Mesenchymal stem cell (in vitro differentiated cells and primary cell): ENCODE measurements around the gene OBP2A.

Experiments used
- DNase-seq: peaks from one replicate; pipeline ENCODE4 v3.0.0-alpha.2; 2013
- H2AFZ ChIP-seq: one replicate; pipeline ENCODE4 v1.6.1; 2013; ENCODE audit warnings: low read depth, mild to moderate bottlenecking, control low read depth, inconsistent platforms, low read length, moderate library complexity
- H2AK5ac ChIP-seq: 2 replicates; pipeline ENCODE4 v1.6.1; 2013; ENCODE audit warnings: low read length, moderate library complexity, mild to moderate bottlenecking, inconsistent platforms; ENCODE audit not compliant: severe bottlenecking
- H2BK120ac ChIP-seq: one replicate; pipeline ENCODE4 v1.6.1; 2013; ENCODE audit warnings: low read depth, mild to moderate bottlenecking, inconsistent platforms, low read length, moderate library complexity
- H2BK12ac ChIP-seq, 2 experiments: one replicate each; pipeline ENCODE4 v1.6.1; 2013; ENCODE audit warnings: inconsistent platforms in 2 of 2, low read length in 2 of 2, mild to moderate bottlenecking in 2 of 2, moderate library complexity in 2 of 2, control low read depth in 1 of 2
- H2BK15ac ChIP-seq: one replicate; pipeline ENCODE4 v1.6.1; 2013; ENCODE audit warnings: mild to moderate bottlenecking, low read depth, inconsistent platforms; ENCODE audit not compliant: poor library complexity, severe bottlenecking
- H2BK5ac ChIP-seq: 2 replicates; pipeline ENCODE4 v1.6.1; 2013; ENCODE audit warnings: low read depth, mild to moderate bottlenecking, low read length, control low read depth, inconsistent platforms; ENCODE audit not compliant: poor library complexity, severe bottlenecking
- H3K14ac ChIP-seq, 2 experiments: one replicate each; pipeline ENCODE4 v1.6.1; 2013; ENCODE audit warnings: inconsistent platforms in 2 of 2, low read length in 2 of 2, control low read depth in 1 of 2, mild to moderate bottlenecking in 1 of 2, moderate library complexity in 1 of 2
- H3K18ac ChIP-seq, 2 experiments: one replicate each; pipeline ENCODE4 v1.6.1; 2013; ENCODE audit warnings: inconsistent platforms in 2 of 2, low read length in 2 of 2, control low read depth in 1 of 2, low read depth in 1 of 2, mild to moderate bottlenecking in 1 of 2
- H3K23ac ChIP-seq, 2 experiments: one replicate each; pipeline ENCODE4 v1.6.1; 2013; ENCODE audit warnings: inconsistent platforms in 2 of 2, low read length in 2 of 2, mild to moderate bottlenecking in 2 of 2, moderate library complexity in 2 of 2, control low read depth in 1 of 2
- H3K27ac ChIP-seq: 2 replicates; pipeline ENCODE4 v1.5.1; 2013; ENCODE audit warnings: mild to moderate bottlenecking, moderate library complexity, low read length, control low read depth, inconsistent platforms; ENCODE audit not compliant: poor library complexity, severe bottlenecking
- H3K27me3 ChIP-seq, 2 experiments: 2 replicates each; pipeline versions ENCODE4 v1.6.1 to v1.7.0; 2013; ENCODE audit warnings: low read length in 2 of 2, mild to moderate bottlenecking in 2 of 2, moderate library complexity in 2 of 2, control low read depth in 1 of 2, inconsistent platforms in 1 of 2; ENCODE audit not compliant: control insufficient read depth in 1 of 2, insufficient read depth in 1 of 2
- H3K36me3 ChIP-seq, 2 experiments: 2 replicates each; pipeline versions ENCODE4 v1.6.1 to v1.7.0; 2013; ENCODE audit warnings: low read length in 2 of 2, control low read depth in 1 of 2, inconsistent platforms in 1 of 2, low read depth in 1 of 2, mild to moderate bottlenecking in 1 of 2; ENCODE audit not compliant: insufficient read depth in 2 of 2, control insufficient read depth in 1 of 2
- H3K4ac ChIP-seq, 2 experiments: one replicate each; pipeline ENCODE4 v1.6.1; 2013; ENCODE audit warnings: inconsistent platforms in 2 of 2, low read length in 2 of 2, mild to moderate bottlenecking in 2 of 2, moderate library complexity in 2 of 2, control low read depth in 1 of 2, low read depth in 1 of 2
- H3K4me1 ChIP-seq: 2 replicates; pipeline ENCODE4 v1.6.1; 2013; ENCODE audit warnings: low read depth, low read length, control low read depth; ENCODE audit not compliant: control insufficient read depth, insufficient read depth
- H3K4me2 ChIP-seq: 2 replicates; pipeline ENCODE4 v1.6.1; 2013; ENCODE audit warnings: low read length, mild to moderate bottlenecking, inconsistent platforms; ENCODE audit not compliant: poor library complexity, severe bottlenecking
- H3K4me3 ChIP-seq, 2 experiments: 2 replicates each; pipeline versions ENCODE4 v1.5.1 to v1.7.0; 2013; ENCODE audit warnings: low read length in 2 of 2, mild to moderate bottlenecking in 2 of 2, control low read depth in 1 of 2, low read depth in 1 of 2; ENCODE audit not compliant: insufficient read depth in 1 of 2
- H3K79me1 ChIP-seq: replicated peaks from 2 replicates; pipeline ENCODE4 v1.6.1; 2013; ENCODE audit warnings: mild to moderate bottlenecking, control low read depth, low read length, inconsistent platforms; ENCODE audit not compliant: poor library complexity, severe bottlenecking
- H3K9ac ChIP-seq: 2 replicates; pipeline ENCODE4 v1.7.0; 2013; ENCODE audit warnings: mild to moderate bottlenecking, low read length, moderate library complexity
- H3K9me3 ChIP-seq: 2 replicates; pipeline ENCODE4 v1.7.0; 2013; ENCODE audit warnings: mild to moderate bottlenecking, low read length; ENCODE audit not compliant: control insufficient read depth
- H4K8ac ChIP-seq: one replicate; pipeline ENCODE4 v1.6.1; 2013; ENCODE audit warnings: inconsistent platforms, mild to moderate bottlenecking, low read length, moderate library complexity
- H4K91ac ChIP-seq: one replicate; pipeline ENCODE4 v1.6.1; 2013; ENCODE audit warnings: mild to moderate bottlenecking, low read length, inconsistent platforms
- WGBS: methylation state at CpG from one replicate; pipeline ENCODE4 v1.1.7; 2013; ENCODE audit warnings: mixed read lengths; 5-methylcytosine and 5-hydroxymethylcytosine counted together

OBP2A gene

GRCh38 chr9:135500071-135500524 is 45.8 kb upstream of the OBP2A start:
- H2BK15ac ChIP-seq = peak overlapping the region; percentile 74
- peak overlapping the region; percentile 80 for H4K91ac ChIP-seq
- peak overlapping the region in 1 of 2 experiments; percentile 51 for H2BK12ac ChIP-seq
- peak overlapping the region in 1 of 2 experiments; percentile 6 for H3K4ac ChIP-seq
- H3K9ac ChIP-seq = peak overlapping the region; percentile 93
- no peak overlapping the region for H3K23ac ChIP-seq
- H3K79me1 ChIP-seq = peaks cover 31% of the 10 kb centered on the region
- peaks cover 27 to 36% of the 10 kb centered on the region in 2 experiments for H3K36me3 ChIP-seq
- H2BK120ac ChIP-seq = peak overlapping the region; percentile 92
- no peak overlapping the region for H2AK5ac ChIP-seq
- H3K4me3 ChIP-seq = peak overlapping the region; percentile 82 to 96
- peak overlapping the region; percentile 82 to 88 for H3K18ac ChIP-seq
- no peaks in the 10 kb centered on the region for H3K9me3 ChIP-seq
- H4K8ac ChIP-seq = peak overlapping the region; percentile 73
- H3K14ac ChIP-seq = peak overlapping the region in 1 of 2 experiments; percentile 68
- peak overlapping the region; percentile 92 for H2AFZ ChIP-seq
- no peak overlapping the region for H2BK5ac ChIP-seq
- peak overlapping the region; percentile 100 for H3K4me2 ChIP-seq
- H3K4me1 ChIP-seq = peaks cover 29% of the 10 kb centered on the region
- WGBS = 0% methylated on average over 27 of the region's 29 CpGs
- no peaks in the 10 kb centered on the region for H3K27me3 ChIP-seq
- no peak for DNase-seq
- no peak overlapping the region for H3K27ac ChIP-seq

DNA sequence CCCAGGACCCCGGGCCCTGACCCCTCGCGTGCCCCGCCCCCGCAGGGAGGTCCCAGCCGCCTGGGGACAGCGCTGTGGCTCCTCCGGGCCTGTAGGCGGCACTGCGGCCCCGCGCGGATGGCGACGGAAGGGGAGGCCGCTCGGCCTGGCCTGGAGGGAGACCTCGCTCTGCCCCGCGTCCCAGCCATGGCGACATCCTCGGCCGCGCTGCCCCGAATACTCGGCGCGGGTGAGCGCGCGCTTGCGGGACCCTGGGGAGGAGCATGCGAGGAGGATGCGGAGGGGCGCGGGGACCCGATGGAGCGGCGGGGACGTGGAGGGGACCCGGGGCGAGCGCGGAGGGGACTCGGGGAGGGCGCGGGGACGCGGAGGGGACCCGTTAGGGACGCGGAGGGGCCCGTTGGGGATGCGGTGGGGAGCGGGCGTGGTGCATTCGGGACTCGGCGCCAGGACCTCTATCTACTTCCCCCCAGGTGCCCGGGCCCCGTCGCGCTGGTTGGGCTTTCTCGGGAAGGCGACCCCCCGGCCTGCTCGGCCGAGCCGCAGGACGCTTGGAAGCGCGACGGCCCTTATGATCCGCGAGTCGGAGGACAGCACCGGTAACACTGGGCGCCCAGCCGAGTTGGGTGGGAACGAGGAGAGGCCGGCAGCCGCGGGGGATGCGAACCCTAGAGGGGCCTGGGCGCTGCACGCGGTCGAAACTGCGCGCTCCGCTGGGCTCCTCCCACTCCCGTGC is 45.2 kb upstream of the OBP2A start, which contains the start of gene MRPS2:
MRPS2 (plus strand) TSS at position 158 of the 736 bp plus-strand sequence; CDS start at position 187, 29 bp downstream.
- Histone ChIP-seq H3K4me1 (peaks cover 33% of the 10 kb centered on the region), H4K91ac (peak within 1 kb of the TSS; percentile 80), H3K4ac (peak within 1 kb of the TSS; percentile 31 to 60), H3K36me3 (peaks cover 31 to 42% of the 10 kb centered on the region in 2 experiments), H3K27ac (no peak within 1 kb of the TSS), H3K27me3 (no peaks in the 10 kb centered on the region), H3K14ac (peak within 1 kb of the TSS in 1 of 2 experiments; percentile 75), H3K4me2 (peak within 1 kb of the TSS; percentile 100), H3K18ac (peak within 1 kb of the TSS; percentile 82 to 88), H2BK15ac (peak within 1 kb of the TSS; percentile 74), H3K79me1 (peaks cover 37% of the 10 kb centered on the region), H3K23ac (peak within 1 kb of the TSS in 1 of 2 experiments; percentile 14), H3K9ac (peak within 1 kb of the TSS; percentile 93), H2BK120ac (peak within 1 kb of the TSS; percentile 92), H2BK5ac (no peak within 1 kb of the TSS), H2BK12ac (peak within 1 kb of the TSS in 1 of 2 experiments; percentile 51), H4K8ac (peak within 1 kb of the TSS; percentile 97), H2AK5ac (no peak within 1 kb of the TSS), H3K9me3 (no peaks in the 10 kb centered on the region), H3K4me3 (peak within 1 kb of the TSS; percentile 82 to 96), H2AFZ (peak within 1 kb of the TSS; percentile 92)
- WGBS = under 1% methylated on average over 56 of the region's 92 CpGs
- peak; percentile 91 for DNase-seq

- Histone ChIP-seq H2BK120ac (no peak overlapping the region), H3K23ac (peak overlapping the region in 1 of 2 experiments; percentile 50), H3K4me3 (peak overlapping the region; percentile 82 to 96), H2AK5ac (no peak overlapping the region), H3K36me3 (peaks cover 31 to 49% of the 10 kb centered on the region in 2 experiments), H2AFZ (no peak overlapping the region), H3K18ac (no peak overlapping the region), H3K79me1 (peaks cover 37% of the 10 kb centered on the region), H3K4me2 (peak overlapping the region; percentile 72), H3K27ac (no peak overlapping the region), H3K4ac (peak overlapping the region in 1 of 2 experiments; percentile 30), H3K9ac (peak overlapping the region; percentile 93), H4K91ac (peak overlapping the region; percentile 43), H3K9me3 (no peaks in the 10 kb centered on the region), H3K4me1 (peaks cover 37% of the 10 kb centered on the region), H3K14ac (peak overlapping the region in 1 of 2 experiments; percentile 11), H2BK5ac (no peak overlapping the region), H2BK15ac (no peak overlapping the region), H4K8ac (no peak overlapping the region), H2BK12ac (no peak overlapping the region), H3K27me3 (no peaks in the 10 kb centered on the region)
- 49% methylated on average over 38 of the region's 38 CpGs for WGBS
- peak; percentile 74 for DNase-seq
Observed at GRCh38 chr9:135501261-135502167, 44.4 kb upstream of the OBP2A start.
